Astrocyte (in vitro differentiated cells and primary cell): ENCODE results near the gene ITGAX. TPM values are rescaled to one million over a fixed set of nuclear protein-coding genes. Genes with fewer than 3 reads are reported as not detected.

Source experiments
- DNase-seq: peaks from one replicate; pipeline ENCODE4 v3.0.0-alpha.2; 2010; ENCODE audit warnings: low read depth
- FAIRE-seq: peaks from 2 replicates; lab custom pipeline; 2011; peaks lifted over from hg19 to GRCh38; lab: Jason Lieb, UNC
- H2AFZ ChIP-seq: 2 replicates; pipeline ENCODE4 v1.6.0; 2012; ENCODE audit warnings: low read depth, low read length, inconsistent platforms
- H3K27ac ChIP-seq: 2 replicates; pipeline ENCODE4 v1.5.1; 2011; ENCODE audit warnings: low read depth, low read length, inconsistent platforms
- H3K27me3 ChIP-seq: 2 replicates; pipeline ENCODE4 v1.6.0; 2011; ENCODE audit warnings: low read length, inconsistent platforms; ENCODE audit not compliant: insufficient read depth
- H3K36me3 ChIP-seq: 2 replicates; pipeline ENCODE4 v1.5.1; 2011; ENCODE audit warnings: low read length, inconsistent platforms; ENCODE audit not compliant: insufficient read depth
- H3K4me1 ChIP-seq: 2 replicates; pipeline ENCODE4 v1.5.1; 2011; ENCODE audit warnings: low read length, inconsistent platforms; ENCODE audit not compliant: insufficient read depth
- H3K4me2 ChIP-seq: 2 replicates; pipeline ENCODE4 v1.6.0; 2012; ENCODE audit warnings: low read length, inconsistent platforms
- H3K4me3 ChIP-seq: 2 replicates; pipeline ENCODE4 v1.5.1; 2011; ENCODE audit warnings: low read depth, mild to moderate bottlenecking, low read length, inconsistent platforms; ENCODE audit not compliant: insufficient read depth
- H3K79me2 ChIP-seq: 2 replicates; pipeline ENCODE4 v1.6.0; 2012; ENCODE audit warnings: mild to moderate bottlenecking, low read length, inconsistent platforms; ENCODE audit not compliant: insufficient read depth
- H3K9ac ChIP-seq: 2 replicates; pipeline ENCODE4 v1.6.0; 2012; ENCODE audit warnings: mild to moderate bottlenecking, low read length, inconsistent platforms
- H3K9me3 ChIP-seq: 2 replicates; pipeline ENCODE4 v1.5.1; 2012; ENCODE audit warnings: low read depth, mild to moderate bottlenecking, low read length, inconsistent platforms; ENCODE audit not compliant: insufficient read depth
- H4K20me1 ChIP-seq: 2 replicates; pipeline ENCODE4 v1.6.0; 2012; ENCODE audit warnings: low read length, inconsistent platforms; ENCODE audit not compliant: insufficient read depth
- H3K27ac Mint-ChIP-seq: one replicate; pipeline ENCODE4 v1.8.0; 2021; ENCODE audit warnings: mild to moderate bottlenecking, mixed read lengths; ENCODE audit not compliant: unreplicated experiment
- H3K27me3 Mint-ChIP-seq: one replicate; pipeline ENCODE4 v1.8.0; 2021; ENCODE audit warnings: low read depth, mixed read lengths; ENCODE audit not compliant: unreplicated experiment
- H3K36me3 Mint-ChIP-seq: one replicate; pipeline ENCODE4 v1.8.0; 2021; ENCODE audit warnings: low read depth, mixed read lengths; ENCODE audit not compliant: unreplicated experiment
- H3K4me1 Mint-ChIP-seq: one replicate; pipeline ENCODE4 v1.8.0; 2021; ENCODE audit warnings: low read depth, mixed read lengths; ENCODE audit not compliant: unreplicated experiment
- H3K4me3 Mint-ChIP-seq: one replicate; pipeline ENCODE4 v1.8.0; 2021; ENCODE audit warnings: mild to moderate bottlenecking, moderate library complexity, mixed read lengths; ENCODE audit not compliant: unreplicated experiment
- H3K9me3 Mint-ChIP-seq: one replicate; pipeline ENCODE4 v1.8.0; 2021; ENCODE audit warnings: mild to moderate bottlenecking, mixed read lengths; ENCODE audit not compliant: unreplicated experiment
- EZH2 ChIP-seq: IDR thresholded peaks from 2 replicates; pipeline ENCODE4 v1.6.1; 2012; ENCODE audit warnings: mild to moderate bottlenecking, low read length, inconsistent platforms; ENCODE audit not compliant: insufficient read depth
- total RNA-seq: library from RNA; stranded (reverse); gene quantifications from 2 replicates; pipeline ENCODE4 v1.2.1, GENCODE V29; 2021
- TF ChIP-seq, protein P1 (sequence below): IDR thresholded peaks from 2 replicates; pipeline ENCODE4 v1.5.1; 2011; ENCODE audit warnings: low read depth, mild to moderate bottlenecking, inconsistent platforms, low read length, moderate library complexity; ENCODE audit not compliant: insufficient read depth

ITGAX gene
- total RNA-seq, 1 donor from 2014 or later, result 0.27 TPM

DNA sequence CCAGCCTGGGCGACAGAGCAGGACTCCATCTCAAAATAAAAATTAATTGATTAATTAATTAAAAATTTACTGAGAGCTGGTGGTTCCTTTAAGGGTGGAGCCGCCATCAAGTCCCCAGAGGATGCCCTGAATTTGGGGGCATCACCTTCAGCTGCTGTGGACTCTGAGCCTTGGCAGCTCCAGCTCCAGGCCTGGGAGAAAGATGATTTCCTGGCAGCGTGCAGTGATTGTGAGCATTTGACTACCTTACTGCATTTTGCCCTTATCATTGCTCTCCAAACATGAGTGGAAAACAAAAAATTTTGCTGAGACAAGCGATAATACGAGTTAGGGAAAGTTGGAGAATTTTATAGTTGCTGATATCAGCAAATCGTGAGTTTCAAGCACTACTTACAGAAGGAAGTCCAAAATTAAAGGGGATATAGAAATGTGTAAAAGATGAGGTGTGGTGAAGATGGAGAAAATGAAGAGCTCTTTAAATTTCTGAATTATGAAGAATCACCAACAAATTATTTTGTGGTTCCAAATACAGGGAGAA is 35.6 kb downstream of the ITGAX start:
- peaks cover 10% of the 10 kb centered on the region for H3K4me1 Mint-ChIP-seq
- H3K36me3 Mint-ChIP-seq, result no peaks in the 10 kb centered on the region
- Histone ChIP-seq H3K4me3 (no peak overlapping the region), H3K4me1 (peaks cover 4% of the 10 kb centered on the region), H2AFZ (no peak overlapping the region), H3K79me2 (no peaks in the 10 kb centered on the region), H3K9ac (no peak overlapping the region), H3K27ac (no peak overlapping the region), H4K20me1 (no peaks in the 10 kb centered on the region), H3K4me2 (no peak overlapping the region), H3K36me3 (no peaks in the 10 kb centered on the region), H3K9me3 (no peaks in the 10 kb centered on the region), H3K27me3 (no peaks in the 10 kb centered on the region)
- H3K9me3 Mint-ChIP-seq, result no peaks in the 10 kb centered on the region
- TF ChIP-seq, protein P1, sequence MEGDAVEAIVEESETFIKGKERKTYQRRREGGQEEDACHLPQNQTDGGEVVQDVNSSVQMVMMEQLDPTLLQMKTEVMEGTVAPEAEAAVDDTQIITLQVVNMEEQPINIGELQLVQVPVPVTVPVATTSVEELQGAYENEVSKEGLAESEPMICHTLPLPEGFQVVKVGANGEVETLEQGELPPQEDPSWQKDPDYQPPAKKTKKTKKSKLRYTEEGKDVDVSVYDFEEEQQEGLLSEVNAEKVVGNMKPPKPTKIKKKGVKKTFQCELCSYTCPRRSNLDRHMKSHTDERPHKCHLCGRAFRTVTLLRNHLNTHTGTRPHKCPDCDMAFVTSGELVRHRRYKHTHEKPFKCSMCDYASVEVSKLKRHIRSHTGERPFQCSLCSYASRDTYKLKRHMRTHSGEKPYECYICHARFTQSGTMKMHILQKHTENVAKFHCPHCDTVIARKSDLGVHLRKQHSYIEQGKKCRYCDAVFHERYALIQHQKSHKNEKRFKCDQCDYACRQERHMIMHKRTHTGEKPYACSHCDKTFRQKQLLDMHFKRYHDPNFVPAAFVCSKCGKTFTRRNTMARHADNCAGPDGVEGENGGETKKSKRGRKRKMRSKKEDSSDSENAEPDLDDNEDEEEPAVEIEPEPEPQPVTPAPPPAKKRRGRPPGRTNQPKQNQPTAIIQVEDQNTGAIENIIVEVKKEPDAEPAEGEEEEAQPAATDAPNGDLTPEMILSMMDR, result no peak
- no peak for TF ChIP-seq EZH2
- H3K4me3 Mint-ChIP-seq, result no peak overlapping the region
- peaks cover 12% of the 10 kb centered on the region for H3K27me3 Mint-ChIP-seq
- DNase-seq (no peak), FAIRE-seq (no peak)
- no peak overlapping the region for H3K27ac Mint-ChIP-seq

DNA sequence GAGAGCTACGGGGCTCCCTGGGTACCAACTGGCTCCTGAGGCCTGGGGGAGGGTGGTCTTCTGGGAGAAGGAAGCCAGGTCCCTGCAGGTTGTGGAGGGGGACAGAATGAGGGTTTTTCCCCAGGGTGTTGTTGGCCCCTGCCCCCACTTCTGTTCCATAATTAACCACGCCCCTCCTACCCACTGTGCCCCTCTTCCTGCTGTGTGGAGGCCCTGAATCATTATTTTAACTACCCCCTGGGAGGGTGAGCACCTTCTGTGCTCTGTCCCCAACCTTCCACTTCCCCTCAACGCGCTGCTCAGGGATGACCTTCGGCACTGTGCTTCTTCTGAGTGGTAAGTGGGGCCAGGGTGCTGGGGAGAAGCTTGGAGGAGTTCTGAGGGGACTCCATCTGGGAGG is 38.1 kb downstream of the ITGAX start, which contains the start of gene ITGAD:
ITGAD (plus strand) TSS at position 280 of the 400 bp plus-strand sequence; CDS start at position 306, 26 bp downstream.
- H3K4me3 Mint-ChIP-seq, result no peak within 1 kb of the TSS
- H3K9me3 Mint-ChIP-seq, result no peaks in the 10 kb centered on the region
- H3K27ac ChIP-seq, result no peak within 1 kb of the TSS
- H3K4me1 ChIP-seq, result no peaks in the 10 kb centered on the region
- TF ChIP-seq, protein P1, result no peak
- TF ChIP-seq EZH2, result no peak
- H3K9me3 ChIP-seq, result no peaks in the 10 kb centered on the region
- no peak within 1 kb of the TSS for H2AFZ ChIP-seq
- no peak within 1 kb of the TSS for H3K27ac Mint-ChIP-seq
- H3K36me3 Mint-ChIP-seq, result no peaks in the 10 kb centered on the region
- no peak for FAIRE-seq
- no peaks in the 10 kb centered on the region for H3K27me3 ChIP-seq
- no peak for DNase-seq
- no peaks in the 10 kb centered on the region for H3K36me3 ChIP-seq
- no peaks in the 10 kb centered on the region for H3K79me2 ChIP-seq
- H4K20me1 ChIP-seq, result no peaks in the 10 kb centered on the region
- H3K4me1 Mint-ChIP-seq, result no peaks in the 10 kb centered on the region
- H3K27me3 Mint-ChIP-seq, result peaks cover 10% of the 10 kb centered on the region
- no peak within 1 kb of the TSS for H3K9ac ChIP-seq
- no peak within 1 kb of the TSS for H3K4me2 ChIP-seq
- H3K4me3 ChIP-seq, result no peak within 1 kb of the TSS

DNA sequence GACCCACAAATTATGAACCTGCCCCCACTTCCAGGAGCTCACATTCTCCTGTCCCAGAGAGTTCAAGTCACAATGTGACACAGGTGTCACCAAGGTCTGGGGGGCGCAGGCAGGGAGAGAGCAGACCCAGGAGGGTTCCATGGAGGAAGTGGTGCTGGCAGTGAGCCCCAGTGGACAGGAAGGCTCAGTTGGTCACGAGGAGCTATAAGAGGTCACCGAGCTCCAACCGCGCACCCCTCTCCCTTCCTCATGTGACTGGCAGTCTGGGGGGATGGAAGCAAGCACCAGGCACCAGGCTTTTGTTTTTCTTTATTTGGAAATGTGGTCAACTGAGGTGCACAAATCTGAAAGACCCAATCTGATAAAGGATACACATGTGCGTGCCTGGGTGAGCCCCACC is 40.7 kb downstream of the ITGAX start:
- Histone ChIP-seq H3K4me2 (no peak overlapping the region), H3K27ac (no peak overlapping the region), H3K79me2 (no peaks in the 10 kb centered on the region), H3K9me3 (peaks cover 2% of the 10 kb centered on the region), H2AFZ (no peak overlapping the region), H3K36me3 (no peaks in the 10 kb centered on the region), H3K4me1 (no peaks in the 10 kb centered on the region), H4K20me1 (no peaks in the 10 kb centered on the region), H3K9ac (no peak overlapping the region), H3K27me3 (no peaks in the 10 kb centered on the region), H3K4me3 (no peak overlapping the region)
- H3K27me3 Mint-ChIP-seq, result no peaks in the 10 kb centered on the region
- H3K4me1 Mint-ChIP-seq, result no peaks in the 10 kb centered on the region
- FAIRE-seq, result no peak
- no peak overlapping the region for H3K4me3 Mint-ChIP-seq
- H3K9me3 Mint-ChIP-seq, result peaks cover 10% of the 10 kb centered on the region
- peaks cover 2% of the 10 kb centered on the region for H3K36me3 Mint-ChIP-seq
- TF ChIP-seq EZH2, result no peak
- TF ChIP-seq, protein P1, result no peak
- DNase-seq, result no peak
- no peak overlapping the region for H3K27ac Mint-ChIP-seq
